Endometrial microvascular endothelial cells (primary cell): ENCODE measurements around the gene LCAT. TPM values are rescaled to one million over a fixed set of nuclear protein-coding genes. Genes with fewer than 3 reads are reported as not detected.
"Not testable (repeated sequence)": the region's sequence is repeated elsewhere in the genome, so short reads cannot be mapped to it uniquely, and the experiment has no call there.

Experiments used
- in situ Hi-C: cut with HindIII; loops from 2 replicates; pipeline ENCODE4 v1.10.0; 2017; ENCODE audit warnings: low sequenced_read_pairs, low pct_unique_long_range_greater_than_20kb; ENCODE audit errors: inconsistent ontology term
- total RNA-seq: library from RNA; depleted of rRNA; stranded (reverse); fragments of >200 nt; gene quantifications from one replicate; pipeline ENCODE4 v1.2.3, GENCODE V29; 2015; ENCODE audit errors: inconsistent ontology term

LCAT gene
- total RNA-seq, 1 donor from 2014 or later = 5.1 TPM

- in situ Hi-C loops = no loop called here
These were observed 7.6 kb upstream of the LCAT start for GRCh38 chr16:67951485-67951884.

- in situ Hi-C loops = no loop called here
These were observed 6.5 kb upstream of the LCAT start for GRCh38 chr16:67950335-67950843.

- in situ Hi-C loops = no loop called here
These were observed 5.7 kb upstream of the LCAT start for GRCh38 chr16:67949645-67950044.

- in situ Hi-C loops = no loop called here
These were observed 4.1 kb upstream of the LCAT start for GRCh38 chr16:67948015-67948414.

- in situ Hi-C loops = no loop called here
These were observed 3.1 kb upstream of the LCAT start for GRCh38 chr16:67946966-67947558.

GRCh38 chr16:67946128-67946569 is 2.2 kb upstream of the LCAT start:
- in situ Hi-C loops = no loop called here

GRCh38 chr16:67945392-67945933 is 1.5 kb upstream of the LCAT start:
- in situ Hi-C loops = no loop called here

- in situ Hi-C loops = no loop called here
These were observed 921 bp upstream of the LCAT start for GRCh38 chr16:67944690-67945391.

GRCh38 chr16:67943256-67943618 is 683 bp downstream of the LCAT start:
- in situ Hi-C loops = no loop called here

GRCh38 chr16:67942510-67943255 is 1.2 kb downstream of the LCAT start:
- in situ Hi-C loops = no loop called here

GRCh38 chr16:67942200-67942509 is 1.8 kb downstream of the LCAT start:
- in situ Hi-C loops = no loop called here

- in situ Hi-C loops = no loop called here
These were observed 2.3 kb downstream of the LCAT start for GRCh38 chr16:67941469-67942199.

- in situ Hi-C loops = no loop called here
These were observed 3.4 kb downstream of the LCAT start for GRCh38 chr16:67940446-67941089.

- in situ Hi-C loops = no loop called here
These were observed 4.1 kb downstream of the LCAT start for GRCh38 chr16:67939507-67940445.

GRCh38 chr16:67937713-67938112 is 6.2 kb downstream of the LCAT start:
- in situ Hi-C loops = not testable (repeated sequence)

GRCh38 chr16:67936880-67937605 is 6.9 kb downstream of the LCAT start:
- in situ Hi-C loops = no loop called here
